HAP-1 (cell line): ENCODE results near the gene ATG9B.

ENCODE experiments used
- DNase-seq, 2 experiments: peaks; one replicate each; pipeline ENCODE4 v3.0.0-alpha.2; 2016 to 2020; ENCODE audit warnings: low spot score in 2 of 2
- H3K27me3 ChIP-seq: fragments of 250-450 bp; sonication (Bioruptor Pico); 2 replicates; pipeline ENCODE4 v1.5.1; 2020; ENCODE audit warnings: low read depth, mild to moderate bottlenecking, moderate library complexity
- H3K36me3 ChIP-seq: fragments of 250-450 bp; sonication (Bioruptor Pico); replicated peaks from 2 replicates; pipeline ENCODE4 v1.5.1; 2020; ENCODE audit warnings: mild to moderate bottlenecking
- H3K4me1 ChIP-seq: fragments of 250-450 bp; sonication (Bioruptor Pico); 2 replicates; pipeline ENCODE4 v1.5.1; 2020; ENCODE audit warnings: mild to moderate bottlenecking
- H3K4me3 ChIP-seq: fragments of 250-450 bp; sonication (Bioruptor Pico); 2 replicates; pipeline ENCODE4 v1.5.1; 2020; ENCODE audit warnings: mild to moderate bottlenecking, moderate library complexity
- H3K9me3 ChIP-seq: fragments of 250-450 bp; sonication (Bioruptor Pico); 2 replicates; pipeline ENCODE4 v1.5.1; 2020; ENCODE audit warnings: mild to moderate bottlenecking, moderate library complexity
- in situ Hi-C: fragments of 300-500 bp; cut with MboI; formaldehyde crosslinking; loops from 3 replicates; pipeline ENCODE4 v1.14.3; 2020; ENCODE audit warnings: low sequenced_read_pairs, inconsistent platforms, mixed read lengths

Gene ATG9B

GRCh38 chr7:150975536-150976319 is 48.6 kb downstream of the ATG9B start:
- in situ Hi-C loops: no loop called here
- Histone ChIP-seq H3K36me3 (no peaks in the 10 kb centered on the region; the same call in none of the 2 replicates), H3K4me1 (peaks cover 31% of the 10 kb centered on the region), H3K9me3 (no peaks in the 10 kb centered on the region), H3K27me3 (peaks cover 14% of the 10 kb centered on the region), H3K4me3 (peak overlapping the region; percentile 50)
- DNase-seq: no peak

GRCh38 chr7:150974468-150975391 is 49.6 kb downstream of the ATG9B start:
- Histone ChIP-seq H3K9me3 (no peaks in the 10 kb centered on the region), H3K4me1 (peaks cover 31% of the 10 kb centered on the region), H3K4me3 (peak overlapping the region; percentile 50), H3K36me3 (no peaks in the 10 kb centered on the region; the same call in none of the 2 replicates), H3K27me3 (peaks cover 4% of the 10 kb centered on the region)
- in situ Hi-C loops: no loop called here
- DNase-seq: peak in 1 of 2 experiments; percentile 79

GRCh38 chr7:150973571-150974451 is 50.5 kb downstream of the ATG9B start:
- DNase-seq: no peak
- H3K36me3 ChIP-seq: no peaks in the 10 kb centered on the region; the same call in none of the 2 replicates
- no peaks in the 10 kb centered on the region for H3K9me3 ChIP-seq
- peaks cover 28% of the 10 kb centered on the region for H3K4me1 ChIP-seq
- in situ Hi-C loops: no loop called here
- H3K27me3 ChIP-seq: no peaks in the 10 kb centered on the region
- no peak overlapping the region for H3K4me3 ChIP-seq

GRCh38 chr7:150972741-150973140 is 51.6 kb downstream of the ATG9B start:
- no peaks in the 10 kb centered on the region for H3K27me3 ChIP-seq
- in situ Hi-C loops: no loop called here
- H3K9me3 ChIP-seq: no peaks in the 10 kb centered on the region
- H3K4me1 ChIP-seq: peaks cover 23% of the 10 kb centered on the region
- no peaks in the 10 kb centered on the region; the same call in none of the 2 replicates for H3K36me3 ChIP-seq
- no peak overlapping the region for H3K4me3 ChIP-seq
- DNase-seq: no peak

- Histone ChIP-seq H3K27me3 (no peaks in the 10 kb centered on the region), H3K9me3 (no peaks in the 10 kb centered on the region), H3K4me1 (peaks cover 20% of the 10 kb centered on the region), H3K4me3 (no peak overlapping the region), H3K36me3 (no peaks in the 10 kb centered on the region; the same call in none of the 2 replicates)
- no peak for DNase-seq
- in situ Hi-C loops: no loop called here
These were observed 52.2 kb downstream of the ATG9B start for GRCh38 chr7:150972023-150972468.

- Histone ChIP-seq H3K36me3 (no peaks in the 10 kb centered on the region; the same call in none of the 2 replicates), H3K27me3 (no peaks in the 10 kb centered on the region), H3K9me3 (no peaks in the 10 kb centered on the region), H3K4me1 (peaks cover 15% of the 10 kb centered on the region), H3K4me3 (no peak overlapping the region)
- no peak for DNase-seq
- in situ Hi-C loops: no loop called here
These were observed 52.9 kb downstream of the ATG9B start for GRCh38 chr7:150971242-150972022.

GRCh38 chr7:150970424-150970823 is 53.9 kb downstream of the ATG9B start:
- DNase-seq: no peak
- in situ Hi-C loops: no loop called here
- peaks cover 5% of the 10 kb centered on the region for H3K4me1 ChIP-seq
- H3K27me3 ChIP-seq: no peaks in the 10 kb centered on the region
- H3K9me3 ChIP-seq: no peaks in the 10 kb centered on the region
- H3K4me3 ChIP-seq: no peak overlapping the region
- no peaks in the 10 kb centered on the region; the same call in none of the 2 replicates for H3K36me3 ChIP-seq

GRCh38 chr7:150969475-150969874 is 54.8 kb downstream of the ATG9B start:
- H3K36me3 ChIP-seq: no peaks in the 10 kb centered on the region
- H3K27me3 ChIP-seq: no peaks in the 10 kb centered on the region
- H3K9me3 ChIP-seq: no peaks in the 10 kb centered on the region
- in situ Hi-C loops: no loop called here
- no peak overlapping the region for H3K4me3 ChIP-seq
- DNase-seq: no peak
- no peaks in the 10 kb centered on the region for H3K4me1 ChIP-seq

GRCh38 chr7:150968734-150969372 is 55.4 kb downstream of the ATG9B start:
- H3K9me3 ChIP-seq: no peaks in the 10 kb centered on the region
- H3K4me3 ChIP-seq: no peak overlapping the region
- no peaks in the 10 kb centered on the region for H3K27me3 ChIP-seq
- in situ Hi-C loops: no loop called here
- DNase-seq: no peak
- no peaks in the 10 kb centered on the region for H3K4me1 ChIP-seq
- H3K36me3 ChIP-seq: no peaks in the 10 kb centered on the region

- no peaks in the 10 kb centered on the region for H3K27me3 ChIP-seq
- no peak for DNase-seq
- no peaks in the 10 kb centered on the region for H3K36me3 ChIP-seq
- no peaks in the 10 kb centered on the region for H3K9me3 ChIP-seq
- no peak overlapping the region for H3K4me3 ChIP-seq
- no peaks in the 10 kb centered on the region for H3K4me1 ChIP-seq
- in situ Hi-C loops: no loop called here
These were observed 56.1 kb downstream of the ATG9B start for GRCh38 chr7:150968056-150968733.

GRCh38 chr7:150967349-150967748 is 56.9 kb downstream of the ATG9B start:
- H3K4me1 ChIP-seq: no peaks in the 10 kb centered on the region
- no peak overlapping the region for H3K4me3 ChIP-seq
- H3K9me3 ChIP-seq: no peaks in the 10 kb centered on the region
- no peaks in the 10 kb centered on the region for H3K36me3 ChIP-seq
- in situ Hi-C loops: no loop called here
- no peak for DNase-seq
- no peaks in the 10 kb centered on the region for H3K27me3 ChIP-seq

GRCh38 chr7:150966002-150966401 is 58.3 kb downstream of the ATG9B start:
- in situ Hi-C loops: no loop called here
- Histone ChIP-seq H3K27me3 (no peaks in the 10 kb centered on the region), H3K4me1 (no peaks in the 10 kb centered on the region), H3K4me3 (no peak overlapping the region), H3K9me3 (no peaks in the 10 kb centered on the region), H3K36me3 (no peaks in the 10 kb centered on the region)
- no peak for DNase-seq
